C4-2B (cell line): ENCODE data around the gene TCAF1.

Experiments used
- H3K27ac ChIP-seq: fragments of 450-650 bp; 2 replicates; pipeline ENCODE4 v1.5.1; 2017
- ZFX ChIP-seq: fragments of 450-650 bp; IDR thresholded peaks from 2 replicates; pipeline ENCODE4 v1.6.1; 2017
- TF ChIP-seq, protein P1 (sequence below): fragments of 450-650 bp; conservative IDR thresholded peaks from 2 replicates; pipeline ENCODE4 v1.5.1; 2017; ENCODE audit warnings: mild to moderate bottlenecking

The TCAF1 gene, protein sequence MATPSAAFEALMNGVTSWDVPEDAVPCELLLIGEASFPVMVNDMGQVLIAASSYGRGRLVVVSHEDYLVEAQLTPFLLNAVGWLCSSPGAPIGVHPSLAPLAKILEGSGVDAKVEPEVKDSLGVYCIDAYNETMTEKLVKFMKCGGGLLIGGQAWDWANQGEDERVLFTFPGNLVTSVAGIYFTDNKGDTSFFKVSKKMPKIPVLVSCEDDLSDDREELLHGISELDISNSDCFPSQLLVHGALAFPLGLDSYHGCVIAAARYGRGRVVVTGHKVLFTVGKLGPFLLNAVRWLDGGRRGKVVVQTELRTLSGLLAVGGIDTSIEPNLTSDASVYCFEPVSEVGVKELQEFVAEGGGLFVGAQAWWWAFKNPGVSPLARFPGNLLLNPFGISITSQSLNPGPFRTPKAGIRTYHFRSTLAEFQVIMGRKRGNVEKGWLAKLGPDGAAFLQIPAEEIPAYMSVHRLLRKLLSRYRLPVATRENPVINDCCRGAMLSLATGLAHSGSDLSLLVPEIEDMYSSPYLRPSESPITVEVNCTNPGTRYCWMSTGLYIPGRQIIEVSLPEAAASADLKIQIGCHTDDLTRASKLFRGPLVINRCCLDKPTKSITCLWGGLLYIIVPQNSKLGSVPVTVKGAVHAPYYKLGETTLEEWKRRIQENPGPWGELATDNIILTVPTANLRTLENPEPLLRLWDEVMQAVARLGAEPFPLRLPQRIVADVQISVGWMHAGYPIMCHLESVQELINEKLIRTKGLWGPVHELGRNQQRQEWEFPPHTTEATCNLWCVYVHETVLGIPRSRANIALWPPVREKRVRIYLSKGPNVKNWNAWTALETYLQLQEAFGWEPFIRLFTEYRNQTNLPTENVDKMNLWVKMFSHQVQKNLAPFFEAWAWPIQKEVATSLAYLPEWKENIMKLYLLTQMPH

DNA sequence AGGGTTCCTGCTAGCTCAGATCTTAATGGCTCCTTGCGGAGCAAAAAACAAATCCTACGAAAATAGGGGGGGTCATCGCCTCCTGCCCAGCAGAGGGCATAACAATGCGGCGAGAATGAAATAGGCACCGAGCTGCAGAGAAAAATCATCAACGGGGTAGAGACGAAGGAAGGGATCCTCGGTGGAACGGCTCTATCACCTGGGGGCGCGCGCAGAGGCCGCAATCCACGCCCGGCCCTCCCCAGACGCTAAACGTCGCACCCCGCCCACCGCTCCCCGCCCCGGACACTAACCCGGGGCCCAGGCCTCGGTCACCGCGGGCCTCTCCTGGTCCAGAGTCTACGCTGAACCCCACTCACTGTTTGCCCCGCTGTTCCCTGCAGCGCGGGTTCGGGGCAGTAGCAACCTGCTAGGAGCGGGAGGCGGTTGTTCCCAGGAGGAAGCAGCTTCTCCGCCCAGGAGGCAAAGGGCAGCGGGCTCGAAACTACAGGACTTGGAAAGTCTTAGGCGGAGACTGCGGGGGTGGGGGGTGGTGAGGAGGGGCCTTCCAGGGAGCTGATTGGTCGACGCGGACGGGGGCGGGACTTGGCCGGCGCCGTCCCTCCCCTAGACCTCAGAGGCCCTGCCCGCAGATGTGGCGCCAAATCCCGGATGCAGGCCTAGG lies at the start of gene TCAF1:
TSS of gene TCAF1 (minus strand) at position 509 of the 664 bp plus-strand sequence. CDS start 25,568 bp downstream, outside the sequence.
- peak within 1 kb of the TSS; percentile 83 for H3K27ac ChIP-seq
- TF ChIP-seq, protein P1, sequence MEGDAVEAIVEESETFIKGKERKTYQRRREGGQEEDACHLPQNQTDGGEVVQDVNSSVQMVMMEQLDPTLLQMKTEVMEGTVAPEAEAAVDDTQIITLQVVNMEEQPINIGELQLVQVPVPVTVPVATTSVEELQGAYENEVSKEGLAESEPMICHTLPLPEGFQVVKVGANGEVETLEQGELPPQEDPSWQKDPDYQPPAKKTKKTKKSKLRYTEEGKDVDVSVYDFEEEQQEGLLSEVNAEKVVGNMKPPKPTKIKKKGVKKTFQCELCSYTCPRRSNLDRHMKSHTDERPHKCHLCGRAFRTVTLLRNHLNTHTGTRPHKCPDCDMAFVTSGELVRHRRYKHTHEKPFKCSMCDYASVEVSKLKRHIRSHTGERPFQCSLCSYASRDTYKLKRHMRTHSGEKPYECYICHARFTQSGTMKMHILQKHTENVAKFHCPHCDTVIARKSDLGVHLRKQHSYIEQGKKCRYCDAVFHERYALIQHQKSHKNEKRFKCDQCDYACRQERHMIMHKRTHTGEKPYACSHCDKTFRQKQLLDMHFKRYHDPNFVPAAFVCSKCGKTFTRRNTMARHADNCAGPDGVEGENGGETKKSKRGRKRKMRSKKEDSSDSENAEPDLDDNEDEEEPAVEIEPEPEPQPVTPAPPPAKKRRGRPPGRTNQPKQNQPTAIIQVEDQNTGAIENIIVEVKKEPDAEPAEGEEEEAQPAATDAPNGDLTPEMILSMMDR, result peak; percentile 63
- TF ChIP-seq ZFX, result peak; percentile 93

DNA sequence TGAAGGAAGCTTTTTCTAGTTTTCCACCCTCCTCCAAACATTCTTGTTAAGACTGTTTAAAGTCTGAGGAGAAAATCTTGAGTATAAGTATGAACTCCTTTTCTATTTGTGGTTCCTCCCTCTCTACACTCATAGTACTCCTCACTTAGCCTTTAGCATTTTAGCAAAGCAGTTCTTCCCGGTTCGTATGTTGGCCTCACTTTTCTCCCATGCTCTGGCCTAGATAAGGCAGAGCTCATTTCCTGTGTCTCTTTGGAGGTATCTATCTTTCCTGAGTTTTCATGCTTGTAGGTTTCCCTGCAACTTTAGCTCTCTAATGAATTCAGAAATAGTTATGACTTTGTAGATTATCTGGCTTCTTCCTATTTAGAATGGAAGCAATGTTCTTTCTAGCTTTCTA lies 46.8 kb upstream of the TCAF1 start:
- TF ChIP-seq, protein P1, result no peak
- no peak for TF ChIP-seq ZFX
- H3K27ac ChIP-seq, result no peak overlapping the region

DNA sequence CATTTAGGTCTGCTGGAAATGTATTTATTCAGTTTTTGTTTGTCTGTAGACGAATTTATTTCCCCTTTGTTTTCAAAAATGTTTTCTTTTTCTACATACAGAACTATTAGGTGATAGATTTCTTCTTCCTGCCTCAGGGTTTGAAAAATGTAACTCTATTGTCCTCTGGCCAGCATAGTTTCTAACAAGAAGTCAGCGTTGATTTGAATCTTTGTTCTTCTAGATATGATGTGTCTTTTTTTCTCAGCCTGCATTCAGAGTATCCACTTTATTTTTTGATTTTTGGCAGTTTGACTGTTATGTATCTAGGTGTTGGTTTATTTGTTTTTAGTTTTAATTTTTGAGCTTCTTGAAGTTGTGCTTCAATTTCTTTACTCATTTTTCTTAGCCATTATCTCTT lies 45.1 kb upstream of the TCAF1 start:
- no peak overlapping the region for H3K27ac ChIP-seq
- TF ChIP-seq, protein P1, result no peak
- TF ChIP-seq ZFX, result no peak

DNA sequence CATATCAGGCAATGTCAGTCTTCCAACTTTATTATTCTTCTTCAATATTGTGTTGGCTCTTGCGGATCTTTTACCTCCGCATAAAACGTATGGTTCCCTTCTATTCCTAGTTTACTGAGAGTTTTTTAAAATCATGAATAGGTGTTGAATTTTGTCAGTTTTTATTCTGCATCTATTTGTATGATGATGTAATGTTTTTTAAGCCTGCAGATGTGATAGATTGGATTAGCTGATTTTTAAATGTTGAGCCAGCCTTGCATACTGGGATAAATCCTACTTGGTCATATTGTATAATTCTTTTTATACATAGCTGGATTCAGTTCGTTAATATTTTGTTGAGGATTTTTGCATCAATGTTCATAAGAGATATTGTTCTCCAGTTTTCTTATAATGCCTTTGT lies 43.4 kb upstream of the TCAF1 start:
- TF ChIP-seq, protein P1, result no peak
- H3K27ac ChIP-seq, result no peak overlapping the region

DNA sequence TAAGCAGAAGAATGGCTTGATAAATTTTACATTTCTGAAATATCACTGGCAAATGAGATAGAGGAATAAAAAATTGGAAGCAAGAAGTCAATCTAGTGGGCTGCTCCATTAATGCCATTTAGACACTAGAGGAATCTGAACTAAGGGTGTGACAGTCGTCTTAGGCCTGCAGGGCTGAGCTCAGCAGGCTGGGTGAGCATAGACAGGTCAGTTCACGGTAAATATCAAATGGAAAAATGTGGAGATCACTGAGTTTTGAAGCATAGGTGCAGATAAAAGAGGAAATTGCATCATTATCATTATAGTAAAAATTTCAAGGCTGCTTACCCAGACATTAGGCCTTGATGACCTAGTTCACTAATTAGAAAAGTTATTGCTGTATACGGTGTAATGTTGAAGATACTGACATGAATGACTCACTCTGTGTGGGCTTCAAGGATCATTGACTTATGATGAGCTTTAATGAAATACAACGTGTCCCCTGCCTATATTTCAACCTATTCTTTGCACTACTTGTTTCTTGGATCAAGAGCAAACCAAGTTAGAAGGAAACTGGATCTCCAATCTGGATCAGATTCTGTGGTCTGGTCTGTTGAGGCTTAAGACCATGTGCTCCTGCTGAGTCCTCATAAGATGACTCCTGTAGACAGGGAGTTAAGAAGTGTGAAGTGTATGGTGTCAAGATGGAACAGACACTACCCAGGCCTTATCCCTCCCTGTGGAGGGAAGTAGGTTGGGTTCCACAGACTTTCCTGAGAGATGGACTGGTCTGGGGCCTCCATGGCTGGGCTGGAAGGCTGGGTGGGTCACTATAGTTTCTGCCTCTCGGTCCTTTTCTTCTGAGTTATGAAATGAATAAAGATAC lies 36.6 kb upstream of the TCAF1 start:
- TF ChIP-seq, protein P1, result no peak
- no peak for TF ChIP-seq ZFX
- H3K27ac ChIP-seq, result no peak overlapping the region

DNA sequence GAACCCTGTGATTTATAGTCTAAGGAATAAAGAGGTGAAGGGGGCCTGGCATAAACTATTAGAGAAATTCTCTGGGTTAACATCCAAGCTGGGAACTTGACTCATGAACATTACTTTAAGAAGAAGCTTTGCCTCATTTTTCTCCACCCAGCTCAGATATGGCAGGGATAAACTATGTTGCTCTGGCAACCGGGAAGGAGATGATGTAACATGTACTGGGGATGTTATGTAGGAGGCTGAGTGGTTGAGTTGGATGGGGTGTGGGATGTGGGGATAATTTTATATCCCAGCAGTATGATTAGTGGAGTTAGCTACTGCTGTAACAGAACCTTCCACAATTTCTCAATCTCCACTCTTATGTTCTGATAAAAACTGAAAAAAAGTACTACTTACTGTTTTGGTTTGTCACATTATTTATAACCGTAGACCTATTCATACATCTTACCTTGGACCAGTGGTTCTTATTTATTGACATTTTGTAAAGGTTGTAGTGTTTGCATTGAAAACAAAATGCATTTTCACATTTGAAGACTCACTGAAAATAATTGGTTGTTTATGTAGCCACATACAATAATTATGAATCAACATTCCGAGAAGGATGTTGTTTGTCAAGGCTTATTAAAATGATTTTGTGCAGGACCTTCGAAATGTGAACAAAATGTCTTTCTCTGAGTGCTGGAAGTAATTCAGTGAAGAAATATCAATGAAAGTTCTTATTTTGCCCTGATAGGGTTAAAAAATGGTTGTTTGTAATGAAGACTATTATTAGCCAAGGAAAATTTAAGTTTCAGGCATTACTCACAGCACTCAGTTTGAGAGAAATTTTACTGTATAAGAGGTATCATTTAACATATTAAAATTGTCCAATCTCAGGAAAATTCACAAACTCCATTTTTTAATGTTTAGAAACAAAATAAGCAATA lies 34.4 kb upstream of the TCAF1 start:
- TF ChIP-seq, protein P1, result no peak
- no peak for TF ChIP-seq ZFX

More for the DNA sequence above, 34.4 kb upstream of the TCAF1 start:
- H3K27ac ChIP-seq, result no peak overlapping the region
